PC-3 (cell line): Measurements from ENCODE around the gene TPRN.

ENCODE experiments used
- CTCF ChIP-seq: fragments of 300-600 bp; sonication (generic); conservative IDR thresholded peaks from 2 replicates; pipeline ENCODE4 v1.5.1; 2017; ENCODE audit warnings: antibody characterized with exemption, low read depth, mild to moderate bottlenecking, low read length
- EZH2phosphoT487 ChIP-seq: fragments of 300-600 bp; sonication (generic); IDR thresholded peaks from 2 replicates; pipeline ENCODE4 v1.6.1; 2018; ENCODE audit warnings: mild to moderate bottlenecking, antibody characterized with exemption, low read length, borderline replicate concordance

GRCh38 chr9:137181680-137182079 lies 18.9 kb downstream of the TPRN start:
- TF ChIP-seq CTCF: no peak
- TF ChIP-seq EZH2phosphoT487: no peak
